OCI-LY1 (cell line): Measurements from ENCODE around the gene ERRFI1.

Experiments
- H2AFZ ChIP-seq: fragments of 200-600 bp; sonication (generic), shearing (Covaris generic); 2 replicates; pipeline ENCODE4 v1.6.0; 2014; ENCODE audit warnings: antibody characterized with exemption, mild to moderate bottlenecking, low read length
- H3F3A ChIP-seq: fragments of 200-600 bp; sonication (generic), shearing (Covaris generic); 2 replicates; pipeline ENCODE4 v1.6.0; 2014; ENCODE audit warnings: mild to moderate bottlenecking, antibody characterized with exemption, low read length, moderate library complexity; ENCODE audit not compliant: insufficient read depth
- H3K27ac ChIP-seq: fragments of 200-600 bp; sonication (generic); 2 replicates; pipeline ENCODE4 v1.5.1; 2014; ENCODE audit warnings: low read length, mixed run types, mild to moderate bottlenecking, low read depth; ENCODE audit not compliant: poor library complexity, severe bottlenecking
- H3K27me3 ChIP-seq: fragments of 200-600 bp; sonication (generic); 2 replicates; pipeline ENCODE4 v1.6.0; 2014; ENCODE audit warnings: antibody characterized with exemption, mild to moderate bottlenecking, low read length, moderate library complexity; ENCODE audit not compliant: insufficient read depth
- H3K36me3 ChIP-seq: fragments of 200-600 bp; sonication (generic); 2 replicates; pipeline ENCODE4 v1.6.1; 2014; ENCODE audit warnings: mild to moderate bottlenecking, antibody characterized with exemption, low read length, moderate library complexity, mixed read lengths; ENCODE audit not compliant: insufficient read depth
- H3K4me1 ChIP-seq: fragments of 200-600 bp; sonication (generic); 2 replicates; pipeline ENCODE4 v1.5.1; 2014; ENCODE audit warnings: mild to moderate bottlenecking, low read length, moderate library complexity; ENCODE audit not compliant: insufficient read depth, severe bottlenecking
- H3K4me2 ChIP-seq: fragments of 200-600 bp; sonication (generic), shearing (Covaris generic); 2 replicates; pipeline ENCODE4 v1.6.1; 2014; ENCODE audit warnings: low read length
- H3K4me3 ChIP-seq: fragments of 200-600 bp; sonication (generic); 2 replicates; pipeline ENCODE4 v1.5.1; 2014; ENCODE audit warnings: low read length, low read depth, mild to moderate bottlenecking, mixed read lengths; ENCODE audit not compliant: poor library complexity, severe bottlenecking
- H3K79me2 ChIP-seq: fragments of 200-600 bp; shearing (Covaris generic); 2 replicates; pipeline ENCODE4 v1.6.1; 2016; ENCODE audit warnings: mixed run types, low read length, mixed read lengths; ENCODE audit not compliant: insufficient read depth
- H3K9ac ChIP-seq: fragments of 200-600 bp; sonication (generic), shearing (Covaris generic); 2 replicates; pipeline ENCODE4 v1.6.1; 2014; ENCODE audit warnings: mild to moderate bottlenecking, low read length, mixed read lengths
- H3K9me2 ChIP-seq: fragments of 200-600 bp; sonication (generic), shearing (Covaris generic); 2 replicates; pipeline ENCODE4 v1.6.1; 2014; ENCODE audit warnings: low read depth, mild to moderate bottlenecking, low read length, mixed read lengths
- H3K9me3 ChIP-seq: fragments of 200-600 bp; shearing (Covaris generic); 2 replicates; pipeline ENCODE4 v1.6.1; 2014; ENCODE audit warnings: low read length, mixed read lengths
- H4K20me1 ChIP-seq: fragments of 200-600 bp; sonication (generic), shearing (Covaris generic); 2 replicates; pipeline ENCODE4 v1.6.0; 2016; ENCODE audit warnings: mild to moderate bottlenecking, low read length; ENCODE audit not compliant: insufficient read depth
- EZH2 ChIP-seq: fragments of 200-600 bp; sonication (generic), shearing (Covaris generic); IDR thresholded peaks from 2 replicates; pipeline ENCODE4 v1.8.0; 2017; ENCODE audit warnings: borderline replicate concordance, mixed run types, mild to moderate bottlenecking, antibody characterized with exemption, low read length, moderate library complexity, mixed read lengths
- TF ChIP-seq, protein P1 (sequence below): fragments of 200-600 bp; sonication (generic), shearing (Covaris generic); IDR thresholded peaks from 2 replicates; pipeline ENCODE4 v1.5.1; 2017; ENCODE audit warnings: mild to moderate bottlenecking, antibody characterized with exemption, low read length, moderate library complexity, mixed read lengths

ERRFI1 gene, protein sequence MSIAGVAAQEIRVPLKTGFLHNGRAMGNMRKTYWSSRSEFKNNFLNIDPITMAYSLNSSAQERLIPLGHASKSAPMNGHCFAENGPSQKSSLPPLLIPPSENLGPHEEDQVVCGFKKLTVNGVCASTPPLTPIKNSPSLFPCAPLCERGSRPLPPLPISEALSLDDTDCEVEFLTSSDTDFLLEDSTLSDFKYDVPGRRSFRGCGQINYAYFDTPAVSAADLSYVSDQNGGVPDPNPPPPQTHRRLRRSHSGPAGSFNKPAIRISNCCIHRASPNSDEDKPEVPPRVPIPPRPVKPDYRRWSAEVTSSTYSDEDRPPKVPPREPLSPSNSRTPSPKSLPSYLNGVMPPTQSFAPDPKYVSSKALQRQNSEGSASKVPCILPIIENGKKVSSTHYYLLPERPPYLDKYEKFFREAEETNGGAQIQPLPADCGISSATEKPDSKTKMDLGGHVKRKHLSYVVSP

DNA sequence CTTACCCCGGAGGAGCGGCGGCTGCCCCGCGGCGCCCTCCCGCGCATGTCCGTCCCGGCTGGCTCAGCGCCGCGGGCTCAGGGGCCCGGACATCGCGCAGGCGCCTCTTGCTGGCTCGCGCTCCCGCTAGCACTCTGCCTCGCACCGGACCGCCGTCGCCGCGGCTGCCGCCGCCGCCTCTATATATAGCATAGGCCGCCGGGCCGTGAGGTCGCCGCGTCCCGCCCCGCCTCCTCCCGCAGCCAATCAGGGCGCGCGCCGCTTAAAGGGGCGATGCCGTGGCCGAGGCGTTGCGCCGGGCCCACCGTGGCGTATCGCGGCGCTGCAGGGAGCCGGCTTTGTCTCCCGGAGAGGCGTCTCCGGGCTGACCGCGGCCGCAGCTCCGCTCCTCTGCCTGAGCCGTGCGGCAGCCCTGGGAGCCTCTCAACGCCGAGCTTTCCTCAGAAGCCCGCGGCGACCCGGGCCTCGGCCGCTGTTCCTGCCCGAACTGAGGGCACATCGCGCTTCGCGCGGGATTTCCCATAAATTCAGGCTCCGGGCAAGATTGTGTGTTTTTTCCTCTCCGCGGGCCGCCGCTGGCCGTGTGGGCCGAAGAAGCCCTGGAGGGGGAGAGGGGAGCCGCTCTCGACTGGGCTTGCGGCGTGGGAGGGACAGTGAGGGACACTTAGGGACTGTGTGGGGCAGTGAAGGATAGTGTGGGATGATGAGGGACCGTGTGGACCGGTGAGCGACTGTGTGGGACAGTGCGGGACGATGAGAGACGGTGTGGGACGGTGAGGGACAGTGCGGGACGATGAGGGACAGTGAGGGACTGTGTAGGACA, at the start of gene ERRFI1:
TSS of gene ERRFI1 (minus strand) at position 157 of the 823 bp plus-strand sequence. CDS start 10,690 bp downstream, outside the sequence.
- H3K27ac ChIP-seq = no peak within 1 kb of the TSS
- H3K36me3 ChIP-seq = no peaks in the 10 kb centered on the region
- no peaks in the 10 kb centered on the region for H3F3A ChIP-seq
- no peak within 1 kb of the TSS for H2AFZ ChIP-seq
- no peak within 1 kb of the TSS for H3K9ac ChIP-seq
- H3K27me3 ChIP-seq = no peaks in the 10 kb centered on the region
- no peaks in the 10 kb centered on the region for H4K20me1 ChIP-seq
- H3K4me2 ChIP-seq = no peak within 1 kb of the TSS
- H3K9me2 ChIP-seq = no peaks in the 10 kb centered on the region
- H3K4me1 ChIP-seq = no peaks in the 10 kb centered on the region
- H3K79me2 ChIP-seq = no peaks in the 10 kb centered on the region
- H3K9me3 ChIP-seq = no peaks in the 10 kb centered on the region
- no peak for TF ChIP-seq EZH2
- no peak within 1 kb of the TSS for H3K4me3 ChIP-seq

DNA sequence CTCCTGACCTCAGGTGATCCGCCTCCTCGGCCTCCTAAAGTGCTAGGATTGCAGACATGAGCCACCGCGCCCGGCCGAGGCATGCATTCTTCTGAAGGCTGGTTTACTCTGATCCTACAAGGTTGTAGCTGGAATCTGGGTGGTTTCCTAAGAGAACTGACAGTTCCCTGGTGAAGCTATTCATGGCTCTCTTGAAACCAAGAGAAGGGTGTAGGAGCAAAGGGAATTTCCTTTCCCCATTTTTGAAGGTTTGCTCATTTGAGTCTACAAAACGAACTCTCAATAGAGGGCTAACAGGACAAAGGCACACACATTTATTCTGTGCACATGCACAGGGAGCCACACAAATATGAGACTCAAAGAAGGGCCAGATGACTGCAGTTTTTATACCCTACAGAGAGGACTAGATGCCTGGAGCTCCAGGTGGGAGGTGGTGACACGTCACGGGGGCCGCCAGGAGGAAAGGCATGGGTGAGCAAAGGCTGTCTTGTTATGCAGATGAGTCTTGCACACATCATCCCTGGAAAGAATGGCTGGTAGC, 49.5 kb upstream of the ERRFI1 start:
- no peak overlapping the region for H3K9ac ChIP-seq
- no peaks in the 10 kb centered on the region for H3K9me2 ChIP-seq
- H3K4me2 ChIP-seq = no peak overlapping the region
- no peak overlapping the region for H2AFZ ChIP-seq
- no peaks in the 10 kb centered on the region for H3K36me3 ChIP-seq
- H3K4me1 ChIP-seq = no peaks in the 10 kb centered on the region
- peaks cover 10% of the 10 kb centered on the region; the same call in 1 of the 2 replicates for H3K27me3 ChIP-seq
- H3K4me3 ChIP-seq = no peak overlapping the region
- H3K79me2 ChIP-seq = no peaks in the 10 kb centered on the region
- no peaks in the 10 kb centered on the region for H3F3A ChIP-seq
- H4K20me1 ChIP-seq = no peaks in the 10 kb centered on the region
- no peak for TF ChIP-seq EZH2
- TF ChIP-seq, protein P1, sequence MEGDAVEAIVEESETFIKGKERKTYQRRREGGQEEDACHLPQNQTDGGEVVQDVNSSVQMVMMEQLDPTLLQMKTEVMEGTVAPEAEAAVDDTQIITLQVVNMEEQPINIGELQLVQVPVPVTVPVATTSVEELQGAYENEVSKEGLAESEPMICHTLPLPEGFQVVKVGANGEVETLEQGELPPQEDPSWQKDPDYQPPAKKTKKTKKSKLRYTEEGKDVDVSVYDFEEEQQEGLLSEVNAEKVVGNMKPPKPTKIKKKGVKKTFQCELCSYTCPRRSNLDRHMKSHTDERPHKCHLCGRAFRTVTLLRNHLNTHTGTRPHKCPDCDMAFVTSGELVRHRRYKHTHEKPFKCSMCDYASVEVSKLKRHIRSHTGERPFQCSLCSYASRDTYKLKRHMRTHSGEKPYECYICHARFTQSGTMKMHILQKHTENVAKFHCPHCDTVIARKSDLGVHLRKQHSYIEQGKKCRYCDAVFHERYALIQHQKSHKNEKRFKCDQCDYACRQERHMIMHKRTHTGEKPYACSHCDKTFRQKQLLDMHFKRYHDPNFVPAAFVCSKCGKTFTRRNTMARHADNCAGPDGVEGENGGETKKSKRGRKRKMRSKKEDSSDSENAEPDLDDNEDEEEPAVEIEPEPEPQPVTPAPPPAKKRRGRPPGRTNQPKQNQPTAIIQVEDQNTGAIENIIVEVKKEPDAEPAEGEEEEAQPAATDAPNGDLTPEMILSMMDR = no peak
- no peaks in the 10 kb centered on the region for H3K9me3 ChIP-seq
- H3K27ac ChIP-seq = no peak overlapping the region

DNA sequence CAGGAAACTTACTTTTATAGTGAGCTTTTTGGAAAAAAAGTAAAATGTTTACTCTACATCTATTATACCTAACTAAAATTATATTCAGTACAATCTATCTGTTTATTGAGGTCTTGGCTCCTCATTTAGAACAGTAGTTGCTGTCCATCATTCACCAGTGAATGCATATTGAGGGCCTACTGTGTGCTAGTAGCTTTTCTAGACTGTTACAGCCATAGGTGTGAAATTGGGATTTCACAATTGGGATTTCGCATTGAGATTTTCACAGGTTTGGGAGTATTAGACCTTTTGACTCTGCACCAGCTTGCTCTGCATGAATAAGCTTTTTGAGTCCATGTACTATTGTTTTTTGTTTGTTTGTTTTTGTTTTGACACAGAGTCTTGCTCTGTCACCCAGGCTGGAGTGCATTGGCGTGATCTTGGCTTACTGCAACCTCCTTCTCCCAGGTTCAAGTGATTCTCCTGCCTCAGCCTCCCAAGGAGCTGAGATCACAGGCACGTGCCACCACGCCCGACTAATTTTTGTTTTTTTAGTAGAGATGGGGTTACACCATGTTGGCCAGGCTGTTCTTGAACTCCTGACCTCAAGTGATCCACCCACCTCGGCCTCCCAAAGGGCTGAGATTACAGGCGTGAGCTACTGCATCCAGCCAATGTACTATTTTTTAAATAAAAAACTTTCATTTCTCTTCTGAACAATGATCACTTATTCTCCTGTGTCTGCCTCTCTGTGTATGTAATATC, 47.2 kb upstream of the ERRFI1 start:
- H3K27ac ChIP-seq = no peak overlapping the region
- H3K9ac ChIP-seq = no peak overlapping the region
- H3K27me3 ChIP-seq = peaks cover 6% of the 10 kb centered on the region; the same call in 1 of the 2 replicates
- no peaks in the 10 kb centered on the region for H3K79me2 ChIP-seq
- H3K4me2 ChIP-seq = no peak overlapping the region
- no peaks in the 10 kb centered on the region for H3K4me1 ChIP-seq
- no peaks in the 10 kb centered on the region for H3K9me2 ChIP-seq
- H4K20me1 ChIP-seq = no peaks in the 10 kb centered on the region
- H3K36me3 ChIP-seq = no peaks in the 10 kb centered on the region
- TF ChIP-seq EZH2 = no peak
- TF ChIP-seq, protein P1 = no peak
- no peak overlapping the region for H2AFZ ChIP-seq
- no peak overlapping the region for H3K4me3 ChIP-seq
- no peaks in the 10 kb centered on the region for H3K9me3 ChIP-seq
- no peaks in the 10 kb centered on the region for H3F3A ChIP-seq
